Thyroid gland (tissue), 4 donors: ENCODE results near the gene SLC8A1.

Source experiments
- CTCF ChIP-seq, 6 experiments: fragments of 200-600 bp in 3 of 6; fragments of 450-650 bp in 3 of 6; sonication (generic) in 3 of 6; IDR thresholded peaks; one replicate each; pipeline ENCODE4 v1.5.1; 2016 to 2019; ENCODE audit warnings: antibody characterized with exemption in 6 of 6, mild to moderate bottlenecking in 2 of 6, inconsistent platforms in 1 of 6, moderate library complexity in 1 of 6
- POLR2A ChIP-seq, 2 donors: fragments of 450-650 bp; IDR thresholded peaks; one replicate each; pipeline ENCODE4 v1.6.1; 2017; ENCODE audit warnings: antibody characterized with exemption in 2 of 2, mild to moderate bottlenecking in 2 of 2, moderate library complexity in 1 of 2

DNA sequence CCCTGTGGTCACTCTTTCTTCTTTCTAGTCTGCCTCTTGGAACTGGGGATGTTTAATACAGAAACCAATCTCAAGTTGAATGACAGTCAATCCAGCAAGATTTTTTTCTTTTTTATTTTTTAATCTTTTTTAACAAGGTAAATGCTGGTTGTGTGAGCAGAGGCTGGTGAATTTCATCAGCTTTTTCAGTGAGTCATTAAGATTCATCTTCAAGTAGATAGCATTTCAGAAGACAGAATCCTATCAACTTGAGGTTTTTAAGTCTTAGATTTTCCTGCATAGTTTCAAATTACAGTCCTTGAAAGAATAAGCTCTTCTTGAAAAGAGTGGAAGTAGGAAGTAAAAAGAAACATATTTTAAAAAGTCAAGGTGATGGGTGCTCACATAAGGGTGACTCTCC, 12.4 kb downstream of the SLC8A1 start:
- no peak for TF ChIP-seq CTCF (IDR thresholded peaks at IDR 0.05)
- TF ChIP-seq POLR2A (IDR thresholded peaks at IDR 0.05), result no peak
